IMR-90 (cell line): ENCODE measurements around the gene PCSK2. TPM values are rescaled to one million over a fixed set of nuclear protein-coding genes. Genes with fewer than 3 reads are reported as not detected.

ENCODE experiments used
- ATAC-seq: fragments of 200-7000 bp; cut with Tn5 transposase; 2 replicates; pipeline ENCODE4 v1.9.1; 2020; ENCODE audit warnings: low read depth, mild to moderate bottlenecking, moderate library complexity
- BruUV-seq: library from RNA; stranded (reverse); fragments of 400-500 nt; replicated peaks from 2 replicates; lab custom pipeline; 2021; lab: Mats Ljungman, UMichigan
- CTCF ChIA-PET: fragments of 300-600 bp; formaldehyde crosslinking; extraction: SDS; loops from one replicate; lab custom pipeline; 2021; ENCODE audit warnings: antibody characterized with exemption; lab: Yijun Ruan, JAX
- POLR2A ChIA-PET: fragments of 300-600 bp; sonication (Branson Sonifier 250); formaldehyde crosslinking; loops from one replicate; lab custom pipeline; 2022; ENCODE audit warnings: antibody characterized with exemption; ENCODE audit not compliant: unreplicated experiment; lab: Charles Lee
- DNase-seq: peaks from one replicate; pipeline ENCODE4 v3.0.0; 2013
- H2AFZ ChIP-seq: replicated peaks from 2 replicates; pipeline ENCODE3; 2013; ENCODE audit warnings: low read length, mild to moderate bottlenecking; ENCODE audit not compliant: poor library complexity
- H2AK5ac ChIP-seq: 2 replicates; pipeline ENCODE4 v1.6.1; 2013; ENCODE audit warnings: low read depth, low read length, inconsistent platforms
- H2AK9ac ChIP-seq: replicated peaks from 2 replicates; pipeline ENCODE3; 2013; ENCODE audit warnings: mild to moderate bottlenecking, low read depth, low read length, moderate library complexity; ENCODE audit not compliant: poor library complexity
- H2BK120ac ChIP-seq: 2 replicates; pipeline ENCODE4 v1.6.1; 2013; ENCODE audit warnings: low read depth, low read length, inconsistent platforms
- H2BK15ac ChIP-seq: 3 replicates; pipeline ENCODE4 v1.6.1; 2013; ENCODE audit warnings: low read depth, low read length, inconsistent platforms
- H2BK20ac ChIP-seq: 2 replicates; pipeline ENCODE4 v1.6.1; 2013; ENCODE audit warnings: low read depth, mild to moderate bottlenecking, inconsistent platforms, low read length, moderate library complexity
- H2BK5ac ChIP-seq: 2 replicates; pipeline ENCODE4 v1.6.1; 2013; ENCODE audit warnings: mild to moderate bottlenecking, low read depth, low read length, inconsistent platforms; ENCODE audit not compliant: poor library complexity, severe bottlenecking
- H3K14ac ChIP-seq: replicated peaks from 2 replicates; pipeline ENCODE4 v1.6.1; 2013; ENCODE audit warnings: low read depth, low read length, inconsistent platforms
- H3K18ac ChIP-seq: 2 replicates; pipeline ENCODE4 v1.6.1; 2013; ENCODE audit warnings: low read depth, low read length, control low read depth
- H3K23ac ChIP-seq: 2 replicates; pipeline ENCODE4 v1.6.1; 2013; ENCODE audit warnings: low read depth, low read length, inconsistent platforms
- H3K27ac ChIP-seq: 2 replicates; pipeline ENCODE4 v1.5.1; 2013; ENCODE audit warnings: mild to moderate bottlenecking, control low read depth, low read length; ENCODE audit not compliant: insufficient read depth
- H3K27me3 ChIP-seq: 2 replicates; pipeline ENCODE4 v1.6.1; 2013; ENCODE audit warnings: low read length; ENCODE audit not compliant: control insufficient read depth, insufficient read depth
- H3K36me3 ChIP-seq: 2 replicates; pipeline ENCODE4 v1.6.1; 2013; ENCODE audit warnings: low read length, mixed read lengths; ENCODE audit not compliant: control insufficient read depth, insufficient read depth
- H3K4ac ChIP-seq: 2 replicates; pipeline ENCODE4 v1.6.1; 2013; ENCODE audit warnings: low read depth, low read length, inconsistent platforms
- H3K4me1 ChIP-seq: 2 replicates; pipeline ENCODE4 v1.6.1; 2013; ENCODE audit warnings: low read length, mixed read lengths; ENCODE audit not compliant: control insufficient read depth, insufficient read depth
- H3K4me2 ChIP-seq: 2 replicates; pipeline ENCODE4 v1.6.1; 2013; ENCODE audit warnings: low read depth, mild to moderate bottlenecking, control low read depth, low read length, moderate library complexity
- H3K4me3 ChIP-seq: 2 replicates; pipeline ENCODE4 v1.5.1; 2013; ENCODE audit warnings: low read depth, mild to moderate bottlenecking, control low read depth, low read length, moderate library complexity; ENCODE audit not compliant: insufficient read depth
- H3K56ac ChIP-seq: 2 replicates; pipeline ENCODE4 v1.6.1; 2013; ENCODE audit warnings: low read length, inconsistent platforms; ENCODE audit not compliant: insufficient read depth; ENCODE audit errors: extremely low read depth
- H3K79me1 ChIP-seq, 2 experiments: 2 replicates each; pipeline ENCODE4 v1.6.1; 2013; ENCODE audit warnings: low read length in 2 of 2, inconsistent platforms in 1 of 2, low read depth in 1 of 2
- H3K9ac ChIP-seq: 2 replicates; pipeline ENCODE4 v1.6.1; 2013; ENCODE audit warnings: low read depth, low read length, control low read depth
- H3K9me1 ChIP-seq: 2 replicates; pipeline ENCODE4 v1.6.1; 2013; ENCODE audit warnings: low read length, inconsistent platforms; ENCODE audit not compliant: insufficient read depth
- H3K9me3 ChIP-seq: 2 replicates; pipeline ENCODE4 v1.6.1; 2013; ENCODE audit warnings: low read length; ENCODE audit not compliant: control insufficient read depth, insufficient read depth
- H4K20me1 ChIP-seq: 2 replicates; pipeline ENCODE4 v1.6.1; 2013; ENCODE audit warnings: low read length, inconsistent platforms; ENCODE audit not compliant: insufficient read depth
- H4K5ac ChIP-seq: 2 replicates; pipeline ENCODE4 v1.6.1; 2013; ENCODE audit warnings: mild to moderate bottlenecking, low read depth, low read length, control low read depth
- H4K8ac ChIP-seq, 2 experiments: 2 replicates each; pipeline ENCODE4 v1.6.1; 2013; ENCODE audit warnings: low read depth in 2 of 2, low read length in 2 of 2, control low read depth in 1 of 2, inconsistent platforms in 1 of 2
- H4K91ac ChIP-seq: 2 replicates; pipeline ENCODE4 v1.6.1; 2013; ENCODE audit warnings: low read depth, low read length, inconsistent platforms; ENCODE audit not compliant: insufficient read depth
- CEBPB ChIP-seq: IDR thresholded peaks from 2 replicates; pipeline ENCODE4 v1.6.1; 2012; ENCODE audit warnings: low read depth, low read length, improper control_type of control experiment
- CHD1 ChIP-seq: IDR thresholded peaks from 2 replicates; pipeline ENCODE4 v1.6.1; 2012; ENCODE audit warnings: low read depth, low read length, improper control_type of control experiment
- ELK1 ChIP-seq: fragments of 150-350 bp; IDR thresholded peaks from 2 replicates; pipeline ENCODE4 v1.6.1; 2016; ENCODE audit warnings: low read depth, mild to moderate bottlenecking, low read length, moderate library complexity, borderline replicate concordance
- FOS ChIP-seq: fragments of 150-350 bp; IDR thresholded peaks from 2 replicates; pipeline ENCODE4 v1.6.1; 2016; ENCODE audit warnings: low read depth, low read length
- MAFK ChIP-seq: IDR thresholded peaks from 2 replicates; pipeline ENCODE4 v1.6.1; 2012; ENCODE audit warnings: low read depth, low read length, improper control_type of control experiment
- MAZ ChIP-seq: IDR thresholded peaks from 2 replicates; pipeline ENCODE4 v1.6.1; 2012; ENCODE audit warnings: low read depth, mild to moderate bottlenecking, low read length, improper control_type of control experiment, moderate library complexity, borderline replicate concordance
- MXI1 ChIP-seq: IDR thresholded peaks from 2 replicates; pipeline ENCODE4 v1.6.1; 2012; ENCODE audit warnings: low read depth, mild to moderate bottlenecking, low read length, moderate library complexity, borderline replicate concordance
- POLR2A ChIP-seq: IDR thresholded peaks from 2 replicates; pipeline ENCODE4 v1.6.1; 2012; ENCODE audit warnings: mild to moderate bottlenecking, low read depth, low read length
- RCOR1 ChIP-seq: IDR thresholded peaks from 2 replicates; pipeline ENCODE4 v1.6.1; 2012; ENCODE audit warnings: mild to moderate bottlenecking, low read length, improper control_type of control experiment; ENCODE audit not compliant: insufficient replicate concordance
- WGBS, 2 experiments: methylation state at CpG; one replicate each; pipeline versions ENCODE4 v1.1.5 to v1.1.7; 2013; ENCODE audit warnings: missing lambda C conversion rate in 2 of 2; ENCODE audit not compliant: insufficient read length in 1 of 2; ENCODE audit errors: extremely low coverage in 2 of 2; 5-methylcytosine and 5-hydroxymethylcytosine counted together
- dilution Hi-C: fragments of 300-500 bp; cut with HindIII; formaldehyde crosslinking; loops from one replicate; pipeline ENCODE4 v1.14.3; 2018; ENCODE audit warnings: low sequenced_read_pairs; ENCODE audit not compliant: unreplicated experiment
- in situ Hi-C: fragments of 300-500 bp; cut with MboI; formaldehyde crosslinking; loops from 3 replicates; pipeline ENCODE4 v1.14.3; 2019; ENCODE audit warnings: low sequenced_read_pairs, inconsistent platforms, mixed read lengths
- intact Hi-C: fragments of 100-400 bp; cut with micrococcal nuclease; formaldehyde crosslinking; loops from 2 replicates; pipeline ENCODE4 v1.10.0; 2022
- polyA plus RNA-seq, 3 experiments: library from polyadenylated mRNA; depleted of rRNA; stranded (reverse); fragments of >200 nt; gene quantifications; 2 replicates each; pipeline ENCODE4 v1.2.3, GENCODE V29; 2012; ENCODE audit warnings: low replicate concordance in 1 of 3
- total RNA-seq: library from RNA; depleted of rRNA; stranded (reverse); fragments of >200 nt; gene quantifications from 2 replicates; pipeline ENCODE4 v1.2.3, GENCODE V29; 2012

Gene PCSK2
- total and polyA plus RNA-seq, 2 of the 4 experiments (the other 2 are of a cell fraction): not detected

DNA sequence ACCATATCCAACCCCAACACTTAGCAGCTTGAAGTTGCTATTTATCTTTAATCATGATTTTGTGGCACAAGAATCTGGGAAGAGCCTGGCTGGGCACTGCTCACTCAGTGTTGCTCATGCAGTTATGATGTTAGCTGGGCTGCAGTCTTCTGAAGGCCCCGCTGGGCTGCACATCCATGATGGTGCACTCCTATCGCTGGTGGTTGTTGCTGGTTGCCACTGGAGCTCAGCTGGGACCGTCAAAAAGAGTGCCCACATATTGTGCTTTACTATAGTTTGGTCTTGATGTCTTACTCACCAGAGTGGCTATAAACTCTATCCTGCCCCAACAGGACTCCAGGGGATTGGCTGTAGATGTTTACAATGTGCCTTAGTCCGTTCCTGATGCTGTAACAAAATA lies 137.8 kb downstream of the PCSK2 start:
- Histone ChIP-seq H2AK5ac (no peak overlapping the region), H3K36me3 (no peaks in the 10 kb centered on the region), H4K5ac (no peak overlapping the region), H4K20me1 (no peaks in the 10 kb centered on the region), H3K27me3 (no peaks in the 10 kb centered on the region; the same call in 1 of the 2 replicates), H2BK15ac (no peak overlapping the region), H4K91ac (no peak overlapping the region), H3K23ac (no peak overlapping the region), H3K18ac (no peak overlapping the region), H3K27ac (no peak overlapping the region), H3K9me3 (no peaks in the 10 kb centered on the region), H3K14ac (no peak overlapping the region), H2BK120ac (no peak overlapping the region), H3K56ac (no peak overlapping the region), H3K4me1 (no peaks in the 10 kb centered on the region), H3K4me3 (no peak overlapping the region), H4K8ac (no peak overlapping the region), H2BK20ac (no peak overlapping the region), H2AK9ac (no peak overlapping the region), H3K9me1 (no peaks in the 10 kb centered on the region), H3K4ac (no peak overlapping the region), H3K4me2 (no peak overlapping the region), H2AFZ (no peak overlapping the region), H3K79me1 (no peaks in the 10 kb centered on the region), H2BK5ac (no peak overlapping the region), H3K9ac (no peak overlapping the region)
- intact Hi-C loops: no loop called here
- ATAC-seq: no peak
- DNase-seq: no peak
- TF ChIP-seq CHD1 (no peak), RCOR1 (no peak), MXI1 (no peak), ELK1 (no peak), MAFK (no peak), POLR2A (no peak), MAZ (no peak), FOS (no peak), CEBPB (no peak)
- no TSS peak for BruUV-seq
- POLR2A ChIA-PET: no interaction called here
- dilution Hi-C loops: no loop called here
- no CpG with 5 or more reads among the region's 4 CpGs for WGBS, 2 experiments
- in situ Hi-C loops: no loop called here
- CTCF ChIA-PET: no interaction called here
